HCT116 (cell line): ENCODE data around the gene NEMP2. TPM values are rescaled to one million over a fixed set of nuclear protein-coding genes. Genes with fewer than 3 reads are reported as not detected.

Experiments
- ATAC-seq: fragments of 200-7000 bp; cut with Tn5 transposase; 2 replicates; pipeline ENCODE4 v1.9.1; 2020; ENCODE audit warnings: mild to moderate bottlenecking, moderate library complexity
- BruUV-seq: library from RNA; stranded (reverse); fragments of 400-500 nt; replicated peaks from 2 replicates; lab custom pipeline; 2021; lab: Mats Ljungman, UMichigan
- CTCF ChIA-PET: fragments of 300-600 bp; sonication (Branson Sonifier 250); formaldehyde crosslinking; loops from one replicate; lab custom pipeline; 2021; ENCODE audit warnings: antibody characterized with exemption; lab: Charles Lee
- POLR2A ChIA-PET: fragments of 300-600, 350-600 bp; sonication (Branson Sonifier 250); formaldehyde crosslinking; loops from one replicate; lab custom pipeline; 2021; ENCODE audit warnings: antibody characterized with exemption; lab: Charles Lee
- RAD21 ChIA-PET, 2 experiments: fragments of 300-600 bp; sonication (Branson Sonifier 250); formaldehyde crosslinking; loops; one replicate each; lab custom pipeline; 2023; ENCODE audit warnings: low total read pairs in 2 of 2; ENCODE audit not compliant: uncharacterized antibody in 2 of 2, unreplicated experiment in 2 of 2, low non-redundant PET in 1 of 2; lab: Charles Lee
- DNase-seq: peaks from one replicate; pipeline ENCODE4 v3.0.0-alpha.2; 2010; ENCODE audit warnings: low read depth, low spot score
- H2AFZ ChIP-seq: fragments of 200-600 bp; shearing (Covaris generic), sonication (generic); 2 replicates; pipeline ENCODE4 v1.6.1; 2017; ENCODE audit warnings: low read depth, mixed run types, mixed read lengths, antibody characterized with exemption, low read length; ENCODE audit not compliant: poor library complexity, severe bottlenecking
- H3K27ac ChIP-seq: 2 replicates; pipeline ENCODE4 v1.5.1; 2012; ENCODE audit warnings: low read depth, low read length
- H3K27me3 ChIP-seq: fragments of 200-600 bp; sonication (generic); 2 replicates; pipeline ENCODE4 v1.6.1; 2016; ENCODE audit warnings: mixed run types, low read length, mixed read lengths; ENCODE audit not compliant: insufficient read depth
- H3K36me3 ChIP-seq, 2 experiments: fragments of 200-500 bp in 1 of 2; fragments of 200-600 bp in 1 of 2; sonication (Bioruptor generic) in 1 of 2; sonication (generic) in 1 of 2; 2 replicates each; pipeline versions ENCODE4 v1.5.1 to v1.6.1; 2014 to 2016; ENCODE audit warnings: low read length in 2 of 2, inconsistent platforms in 1 of 2, mixed read lengths in 1 of 2, mixed run types in 1 of 2; ENCODE audit not compliant: insufficient read depth in 2 of 2, control insufficient read depth in 1 of 2
- H3K4me1 ChIP-seq, 2 experiments: fragments of 200-600 bp in 1 of 2; sonication (generic) in 1 of 2; 2 replicates each; pipeline versions ENCODE4 v1.5.1 to v1.6.1; 2012 to 2017; ENCODE audit warnings: low read length in 2 of 2, inconsistent platforms in 1 of 2, mild to moderate bottlenecking in 1 of 2, mixed read lengths in 1 of 2, mixed run types in 1 of 2, moderate library complexity in 1 of 2; ENCODE audit not compliant: insufficient read depth in 2 of 2, control insufficient read depth in 1 of 2
- H3K4me2 ChIP-seq: fragments of 200-600 bp; sonication (generic); 2 replicates; pipeline ENCODE4 v1.6.1; 2017; ENCODE audit warnings: mixed run types, low read length, mixed read lengths
- H3K4me3 ChIP-seq, 2 experiments: fragments of 200-600 bp in 1 of 2; sonication (generic) in 1 of 2; replicated peaks in 1 of 2; 2 replicates each; pipeline ENCODE4 v1.5.1; 2011 to 2016; ENCODE audit warnings: low read length in 2 of 2, control low read depth in 1 of 2, low read depth in 1 of 2, mild to moderate bottlenecking in 1 of 2, mixed read lengths in 1 of 2, mixed run types in 1 of 2
- H3K79me2 ChIP-seq: fragments of 200-600 bp; sonication (generic); 2 replicates; pipeline ENCODE4 v1.6.1; 2017; ENCODE audit warnings: mild to moderate bottlenecking, mixed run types, low read length, moderate library complexity, mixed read lengths; ENCODE audit not compliant: insufficient read depth
- H3K9ac ChIP-seq: fragments of 200-600 bp; sonication (generic); 2 replicates; pipeline ENCODE4 v1.6.1; 2016; ENCODE audit warnings: low read length, mixed read lengths
- H3K9me2 ChIP-seq: fragments of 200-600 bp; sonication (generic), shearing (Covaris generic); 2 replicates; pipeline ENCODE4 v1.6.1; 2017; ENCODE audit warnings: mixed run types, mild to moderate bottlenecking, moderate library complexity; ENCODE audit not compliant: insufficient read depth
- H3K9me3 ChIP-seq, 2 experiments: fragments of 200-500 bp in 1 of 2; fragments of 200-600 bp in 1 of 2; sonication (Bioruptor generic) in 1 of 2; sonication (generic) in 1 of 2; 2 replicates each; pipeline ENCODE4 v1.6.1; 2014 to 2017; ENCODE audit warnings: low read length in 2 of 2, mixed read lengths in 2 of 2, inconsistent platforms in 1 of 2, low read depth in 1 of 2, mild to moderate bottlenecking in 1 of 2, mixed run types in 1 of 2, moderate library complexity in 1 of 2; ENCODE audit not compliant: control insufficient read depth in 1 of 2, insufficient read depth in 1 of 2
- H4K20me1 ChIP-seq: fragments of 200-600 bp; sonication (generic), shearing (Covaris generic); 2 replicates; pipeline ENCODE4 v1.6.1; 2017; ENCODE audit warnings: mixed run types, mild to moderate bottlenecking, moderate library complexity; ENCODE audit not compliant: insufficient read depth
- ATF3 ChIP-seq: IDR thresholded peaks from 2 replicates; pipeline ENCODE4 v1.6.1; 2012
- CBX3 ChIP-seq: IDR thresholded peaks from 2 replicates; pipeline ENCODE4 v1.6.1; 2012; ENCODE audit warnings: low read depth
- ELF1 ChIP-seq: IDR thresholded peaks from 2 replicates; pipeline ENCODE4 v1.6.1; 2012; ENCODE audit warnings: low read depth, borderline replicate concordance
- FOSL1 ChIP-seq: IDR thresholded peaks from 2 replicates; pipeline ENCODE4 v1.6.1; 2012; ENCODE audit warnings: low read depth
- POLR2A ChIP-seq: IDR thresholded peaks from 2 replicates; pipeline ENCODE4 v1.7.0; 2011; ENCODE audit warnings: borderline replicate concordance; ENCODE audit not compliant: insufficient read depth, insufficient read length; ENCODE audit errors: extremely low read depth
- RAD21 ChIP-seq: IDR thresholded peaks from 2 replicates; pipeline ENCODE4 v1.6.1; 2012; ENCODE audit warnings: low read depth, mild to moderate bottlenecking
- SIN3A ChIP-seq: IDR thresholded peaks from 2 replicates; pipeline ENCODE4 v1.6.1; 2012; ENCODE audit warnings: low read depth
- SP1 ChIP-seq: IDR thresholded peaks from 2 replicates; pipeline ENCODE4 v1.6.1; 2012; ENCODE audit warnings: low read depth
- SRF ChIP-seq: IDR thresholded peaks from 2 replicates; pipeline ENCODE4 v1.6.1; 2012; ENCODE audit warnings: low read depth
- TCF7L2 ChIP-seq: IDR thresholded peaks from 2 replicates; pipeline ENCODE4 v1.7.0; 2011; ENCODE audit warnings: borderline replicate concordance, inconsistent platforms; ENCODE audit not compliant: insufficient read depth, insufficient read length; ENCODE audit errors: extremely low read depth
- ZFX ChIP-seq: fragments of 450-650 bp; IDR thresholded peaks from 2 replicates; pipeline ENCODE4 v1.6.1; 2017
- intact Hi-C: fragments of 100-400 bp; cut with micrococcal nuclease; formaldehyde crosslinking; loops from 2 replicates; pipeline ENCODE4 v1.10.0; 2022
- total RNA-seq: library from RNA; stranded (reverse); gene quantifications from one replicate; pipeline ENCODE4 v1.2.1, GENCODE V29; 2021; ENCODE audit not compliant: unreplicated experiment
- TF ChIP-seq, protein P1 (sequence below): IDR thresholded peaks from 2 replicates; pipeline ENCODE4 v1.6.1; 2012; ENCODE audit warnings: low read depth
- TF ChIP-seq, protein P2 (sequence below), 3 experiments: fragments of 200-600 bp in 1 of 3; sonication (generic) in 1 of 3; IDR thresholded peaks in 2 of 3; conservative IDR thresholded peaks in 1 of 3; 2 replicates each; pipeline ENCODE4 v1.5.1; 2012 to 2017; ENCODE audit warnings: low read depth in 2 of 3, low read length in 2 of 3, antibody characterized with exemption in 1 of 3, borderline replicate concordance in 1 of 3, control low read depth in 1 of 3, mild to moderate bottlenecking in 1 of 3, mixed read lengths in 1 of 3, mixed run types in 1 of 3, moderate library complexity in 1 of 3; ENCODE audit not compliant: insufficient read depth in 1 of 3
- TF ChIP-seq, protein P3 (sequence below): IDR thresholded peaks from 2 replicates; pipeline ENCODE4 v1.6.1; 2011; ENCODE audit warnings: mild to moderate bottlenecking, low read length, moderate library complexity; ENCODE audit not compliant: insufficient replicate concordance; ENCODE audit errors: extremely low read depth

NEMP2 gene
- total RNA-seq, 1 experiment from 2014 or later: 8.6 TPM

DNA sequence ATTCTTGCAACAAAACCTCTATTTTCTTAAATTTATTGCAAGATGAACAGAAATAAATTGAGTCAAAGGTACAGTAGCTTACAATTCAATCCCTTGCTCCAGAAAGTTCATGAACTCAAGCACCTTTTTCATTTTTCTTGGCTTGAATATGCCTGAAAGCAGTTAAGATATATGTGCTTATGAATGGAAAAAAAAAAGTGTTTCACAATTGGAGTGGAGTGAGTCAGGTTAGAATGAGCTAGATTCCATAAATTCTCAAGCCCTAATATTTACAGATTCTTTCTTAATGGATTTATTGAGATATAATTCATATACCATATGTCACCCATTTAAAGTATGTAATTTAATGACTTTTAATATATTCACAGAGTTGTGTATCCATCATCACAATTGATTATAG lies 39.6 kb upstream of the NEMP2 start:
- ATAC-seq (no peak), DNase-seq (no peak)
- intact Hi-C loops: no loop called here
- Histone ChIP-seq H3K9me3 (no peaks in the 10 kb centered on the region), H3K4me1 (peaks cover 13 to 30% of the 10 kb centered on the region in 2 experiments), H3K27me3 (no peaks in the 10 kb centered on the region), H3K4me2 (no peak overlapping the region), H3K9me2 (no peaks in the 10 kb centered on the region), H3K36me3 (no peaks in the 10 kb centered on the region), H4K20me1 (no peaks in the 10 kb centered on the region), H3K9ac (no peak overlapping the region), H3K27ac (no peak overlapping the region), H3K4me3 (no peak overlapping the region), H2AFZ (no peak overlapping the region), H3K79me2 (no peaks in the 10 kb centered on the region)
- ChIA-PET POLR2A (no interaction called here), RAD21 (no interaction called here), CTCF (no interaction called here)
- TF ChIP-seq SP1 (no peak), ELF1 (no peak), SRF (no peak), SIN3A (no peak)
- TF ChIP-seq, protein P1, sequence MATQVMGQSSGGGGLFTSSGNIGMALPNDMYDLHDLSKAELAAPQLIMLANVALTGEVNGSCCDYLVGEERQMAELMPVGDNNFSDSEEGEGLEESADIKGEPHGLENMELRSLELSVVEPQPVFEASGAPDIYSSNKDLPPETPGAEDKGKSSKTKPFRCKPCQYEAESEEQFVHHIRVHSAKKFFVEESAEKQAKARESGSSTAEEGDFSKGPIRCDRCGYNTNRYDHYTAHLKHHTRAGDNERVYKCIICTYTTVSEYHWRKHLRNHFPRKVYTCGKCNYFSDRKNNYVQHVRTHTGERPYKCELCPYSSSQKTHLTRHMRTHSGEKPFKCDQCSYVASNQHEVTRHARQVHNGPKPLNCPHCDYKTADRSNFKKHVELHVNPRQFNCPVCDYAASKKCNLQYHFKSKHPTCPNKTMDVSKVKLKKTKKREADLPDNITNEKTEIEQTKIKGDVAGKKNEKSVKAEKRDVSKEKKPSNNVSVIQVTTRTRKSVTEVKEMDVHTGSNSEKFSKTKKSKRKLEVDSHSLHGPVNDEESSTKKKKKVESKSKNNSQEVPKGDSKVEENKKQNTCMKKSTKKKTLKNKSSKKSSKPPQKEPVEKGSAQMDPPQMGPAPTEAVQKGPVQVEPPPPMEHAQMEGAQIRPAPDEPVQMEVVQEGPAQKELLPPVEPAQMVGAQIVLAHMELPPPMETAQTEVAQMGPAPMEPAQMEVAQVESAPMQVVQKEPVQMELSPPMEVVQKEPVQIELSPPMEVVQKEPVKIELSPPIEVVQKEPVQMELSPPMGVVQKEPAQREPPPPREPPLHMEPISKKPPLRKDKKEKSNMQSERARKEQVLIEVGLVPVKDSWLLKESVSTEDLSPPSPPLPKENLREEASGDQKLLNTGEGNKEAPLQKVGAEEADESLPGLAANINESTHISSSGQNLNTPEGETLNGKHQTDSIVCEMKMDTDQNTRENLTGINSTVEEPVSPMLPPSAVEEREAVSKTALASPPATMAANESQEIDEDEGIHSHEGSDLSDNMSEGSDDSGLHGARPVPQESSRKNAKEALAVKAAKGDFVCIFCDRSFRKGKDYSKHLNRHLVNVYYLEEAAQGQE: no peak
- BruUV-seq: no TSS peak

GRCh38 chr2:190572246-190572645 lies 37.7 kb upstream of the NEMP2 start:
- no peak for ATAC-seq
- RAD21 ChIA-PET: no interaction called here
- intact Hi-C loops: no loop called here
- Histone ChIP-seq H3K27me3 (no peaks in the 10 kb centered on the region), H3K79me2 (no peaks in the 10 kb centered on the region), H3K4me2 (no peak overlapping the region), H2AFZ (no peak overlapping the region), H3K4me3 (no peak overlapping the region), H3K27ac (no peak overlapping the region), H3K9me3 (peaks cover 2 to 5% of the 10 kb centered on the region in 2 experiments; a peak in 2 of 4 replicates), H3K9ac (0 out of 2 replicates have a peak overlapping the region, but pooled peaks have one; percentile 6), H3K9me2 (no peaks in the 10 kb centered on the region), H4K20me1 (no peaks in the 10 kb centered on the region), H3K36me3 (no peaks in the 10 kb centered on the region), H3K4me1 (peaks cover 0 to 13% of the 10 kb centered on the region in 2 experiments; a peak in 2 of 4 replicates)
- POLR2A ChIA-PET: no interaction called here
- CTCF ChIA-PET: no interaction called here
- BruUV-seq: no TSS peak
- DNase-seq: no peak
- TF ChIP-seq SP1 (no peak), ELF1 (no peak), CBX3 (no peak), ZFX (no peak), RAD21 (no peak), FOSL1 (no peak), ATF3 (no peak), POLR2A (no peak), TCF7L2 (no peak)
- TF ChIP-seq, protein P2, sequence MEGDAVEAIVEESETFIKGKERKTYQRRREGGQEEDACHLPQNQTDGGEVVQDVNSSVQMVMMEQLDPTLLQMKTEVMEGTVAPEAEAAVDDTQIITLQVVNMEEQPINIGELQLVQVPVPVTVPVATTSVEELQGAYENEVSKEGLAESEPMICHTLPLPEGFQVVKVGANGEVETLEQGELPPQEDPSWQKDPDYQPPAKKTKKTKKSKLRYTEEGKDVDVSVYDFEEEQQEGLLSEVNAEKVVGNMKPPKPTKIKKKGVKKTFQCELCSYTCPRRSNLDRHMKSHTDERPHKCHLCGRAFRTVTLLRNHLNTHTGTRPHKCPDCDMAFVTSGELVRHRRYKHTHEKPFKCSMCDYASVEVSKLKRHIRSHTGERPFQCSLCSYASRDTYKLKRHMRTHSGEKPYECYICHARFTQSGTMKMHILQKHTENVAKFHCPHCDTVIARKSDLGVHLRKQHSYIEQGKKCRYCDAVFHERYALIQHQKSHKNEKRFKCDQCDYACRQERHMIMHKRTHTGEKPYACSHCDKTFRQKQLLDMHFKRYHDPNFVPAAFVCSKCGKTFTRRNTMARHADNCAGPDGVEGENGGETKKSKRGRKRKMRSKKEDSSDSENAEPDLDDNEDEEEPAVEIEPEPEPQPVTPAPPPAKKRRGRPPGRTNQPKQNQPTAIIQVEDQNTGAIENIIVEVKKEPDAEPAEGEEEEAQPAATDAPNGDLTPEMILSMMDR (IDR thresholded peaks at IDR 0.05 in 2 of 3, conservative IDR thresholded peaks at IDR 0.05 in 1 of 3; ENCODE audit: borderline replicate concordance in 1 of 3, insufficient read depth in 1 of 3, low read depth in 2 of 3, low read length in 2 of 3): no peak
- TF ChIP-seq, protein P3, sequence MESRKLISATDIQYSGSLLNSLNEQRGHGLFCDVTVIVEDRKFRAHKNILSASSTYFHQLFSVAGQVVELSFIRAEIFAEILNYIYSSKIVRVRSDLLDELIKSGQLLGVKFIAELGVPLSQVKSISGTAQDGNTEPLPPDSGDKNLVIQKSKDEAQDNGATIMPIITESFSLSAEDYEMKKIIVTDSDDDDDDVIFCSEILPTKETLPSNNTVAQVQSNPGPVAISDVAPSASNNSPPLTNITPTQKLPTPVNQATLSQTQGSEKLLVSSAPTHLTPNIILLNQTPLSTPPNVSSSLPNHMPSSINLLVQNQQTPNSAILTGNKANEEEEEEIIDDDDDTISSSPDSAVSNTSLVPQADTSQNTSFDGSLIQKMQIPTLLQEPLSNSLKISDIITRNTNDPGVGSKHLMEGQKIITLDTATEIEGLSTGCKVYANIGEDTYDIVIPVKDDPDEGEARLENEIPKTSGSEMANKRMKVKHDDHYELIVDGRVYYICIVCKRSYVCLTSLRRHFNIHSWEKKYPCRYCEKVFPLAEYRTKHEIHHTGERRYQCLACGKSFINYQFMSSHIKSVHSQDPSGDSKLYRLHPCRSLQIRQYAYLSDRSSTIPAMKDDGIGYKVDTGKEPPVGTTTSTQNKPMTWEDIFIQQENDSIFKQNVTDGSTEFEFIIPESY: no peak
